Measurements from ENCODE around the gene EIF2AK3.

The EIF2AK3 gene

GRCh38 chr2:88540346-88540745, 86.9 kb downstream of the EIF2AK3 start:
- DNase-seq (ENCODE audit: low read depth in 2 of 2) = no peak

- no peak for DNase-seq (ENCODE audit: low read depth in 2 of 2)
These were observed 88.8 kb downstream of the EIF2AK3 start for GRCh38 chr2:88538362-88538917.

GRCh38 chr2:88537640-88538039, 89.6 kb downstream of the EIF2AK3 start:
- no peak for DNase-seq (ENCODE audit: low read depth in 2 of 2)

- DNase-seq (ENCODE audit: low read depth in 2 of 2) = no peak
These were observed 97.2 kb downstream of the EIF2AK3 start for GRCh38 chr2:88530081-88530480.

- no peak for DNase-seq (ENCODE audit: low read depth in 2 of 2)
These were observed 105.7 kb downstream of the EIF2AK3 start for GRCh38 chr2:88521445-88522073.

DNA sequence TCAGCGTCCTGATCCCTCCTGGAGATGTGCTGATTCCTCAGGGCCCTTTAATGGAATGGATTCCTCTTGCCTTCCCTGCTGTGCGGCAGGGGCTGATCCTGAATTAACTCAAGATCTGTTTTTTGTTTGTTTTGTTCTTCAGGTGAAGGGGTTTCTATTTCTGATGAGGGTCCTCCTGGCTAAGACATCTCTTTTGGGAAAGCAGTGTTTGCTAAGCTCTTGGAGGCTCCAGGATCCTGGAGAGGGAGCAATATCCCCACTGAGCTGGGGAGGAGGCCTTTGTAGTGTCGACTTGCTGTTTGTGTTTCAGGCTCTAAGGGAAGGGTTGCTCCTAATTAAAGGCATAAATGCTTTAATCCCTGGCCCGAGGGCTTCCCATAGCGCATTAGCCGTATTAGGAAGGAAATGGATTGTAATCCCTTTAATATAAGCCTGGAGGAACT, 109.5 kb downstream of the EIF2AK3 start:
- DNase-seq (ENCODE audit: low read depth in 2 of 2) = no peak

Data from stimulated activated CD4-positive, alpha-beta T cell treated with anti-CD3 and anti-CD28 coated beads, Interleukin-12 subunit alpha, Interleukin-12 subunit beta, amount 100 ng/mL, for 24 hours (primary cell).